ENCODE measurements around the gene FLNA.

The FLNA gene

GRCh38 chrX:154374313-154375155 lies at the start of gene FLNA:
Gene FLNA (minus strand): TSS chrX:154374634. CDS start chrX:154371245, 3,389 bp downstream.
- peak; percentile 59; the same call in 1 of the 2 replicates for TF ChIP-seq MAX (IDR thresholded peaks at IDR 0.05)
- TF ChIP-seq FOXM1 (IDR thresholded peaks at IDR 0.05; ENCODE audit: borderline replicate concordance, low read depth), result no peak

GRCh38 chrX:154420402-154420756 lies 45.9 kb upstream of the FLNA start:
- no peak for TF ChIP-seq RAD21 (IDR thresholded peaks at IDR 0.05; ENCODE audit: low read depth)
- no peak for TF ChIP-seq EGR1 (IDR thresholded peaks at IDR 0.05)
- no peak for TF ChIP-seq USF1 (IDR thresholded peaks at IDR 0.05)
- TF ChIP-seq YY1 (IDR thresholded peaks at IDR 0.05; ENCODE audit: low read depth), result no peak
- no peak for TF ChIP-seq CREB1 (IDR thresholded peaks at IDR 0.05; ENCODE audit: low read depth)
- no peak for TF ChIP-seq CEBPB (IDR thresholded peaks at IDR 0.05)
- TF ChIP-seq TCF12 (IDR thresholded peaks at IDR 0.05; ENCODE audit: low read depth), result no peak
- no peak for TF ChIP-seq ZBTB7A (IDR thresholded peaks at IDR 0.05; ENCODE audit: low read depth)
- TF ChIP-seq NFIC (IDR thresholded peaks at IDR 0.05), result no peak
- no peak for TF ChIP-seq TAF1 (IDR thresholded peaks at IDR 0.05; ENCODE audit: low read depth)
- TF ChIP-seq FOXM1 (IDR thresholded peaks at IDR 0.05; ENCODE audit: borderline replicate concordance, low read depth), result no peak
- no peak for TF ChIP-seq MAX (IDR thresholded peaks at IDR 0.05)
- no peak for TF ChIP-seq EP300 (IDR thresholded peaks at IDR 0.05; ENCODE audit: borderline replicate concordance)
- TF ChIP-seq REST (IDR thresholded peaks at IDR 0.05; ENCODE audit: low read depth), result no peak
- no peak for TF ChIP-seq TEAD4 (IDR thresholded peaks at IDR 0.05)

- TF ChIP-seq TAF1 (IDR thresholded peaks at IDR 0.05; ENCODE audit: low read depth) (no peak), CEBPB (IDR thresholded peaks at IDR 0.05) (no peak)
Observed at GRCh38 chrX:154419688-154420401, 45.4 kb upstream of the FLNA start.

- TF ChIP-seq CEBPB (IDR thresholded peaks at IDR 0.05) (no peak), FOXM1 (IDR thresholded peaks at IDR 0.05; ENCODE audit: borderline replicate concordance, low read depth) (no peak), CREB1 (IDR thresholded peaks at IDR 0.05; ENCODE audit: low read depth) (no peak), MAX (IDR thresholded peaks at IDR 0.05) (no peak), REST (IDR thresholded peaks at IDR 0.05; ENCODE audit: low read depth) (no peak), TEAD4 (IDR thresholded peaks at IDR 0.05) (no peak), TAF1 (IDR thresholded peaks at IDR 0.05; ENCODE audit: low read depth) (no peak), YY1 (IDR thresholded peaks at IDR 0.05; ENCODE audit: low read depth) (no peak), RAD21 (IDR thresholded peaks at IDR 0.05; ENCODE audit: low read depth) (no peak), ZBTB7A (IDR thresholded peaks at IDR 0.05; ENCODE audit: low read depth) (no peak), TCF12 (IDR thresholded peaks at IDR 0.05; ENCODE audit: low read depth) (no peak), USF1 (IDR thresholded peaks at IDR 0.05) (no peak), EGR1 (IDR thresholded peaks at IDR 0.05) (no peak)
Observed at GRCh38 chrX:154419189-154419588, 44.8 kb upstream of the FLNA start.

- TF ChIP-seq YY1 (IDR thresholded peaks at IDR 0.05; ENCODE audit: low read depth) (no peak), EGR1 (IDR thresholded peaks at IDR 0.05) (no peak), MAX (IDR thresholded peaks at IDR 0.05) (no peak), ZBTB7A (IDR thresholded peaks at IDR 0.05; ENCODE audit: low read depth) (no peak), USF1 (IDR thresholded peaks at IDR 0.05) (no peak), FOXM1 (IDR thresholded peaks at IDR 0.05; ENCODE audit: borderline replicate concordance, low read depth) (no peak)
Observed at GRCh38 chrX:154417157-154417556, 42.7 kb upstream of the FLNA start.

All from Ishikawa (cell line).